Activated CD8-positive, alpha-beta memory T cell treated with anti-CD3 and anti-CD28 coated beads for 48 hours (primary cell): ENCODE results near the gene CEP57L1.
"Not testable (repeated sequence)": the region's sequence is repeated elsewhere in the genome, so short reads cannot be mapped to it uniquely, and the experiment has no call there.

ENCODE experiments used
- DNase-seq, 3 experiments: peaks; one replicate each; pipeline ENCODE4 v3.0.0-alpha.2; 2020; ENCODE audit warnings: low read depth in 2 of 3, low spot score in 2 of 3

Gene CEP57L1

GRCh38 chr6:109104512-109104911, 9.2 kb downstream of the CEP57L1 start:
- DNase-seq, result no peak

GRCh38 chr6:109105681-109106080, 10.4 kb downstream of the CEP57L1 start:
- DNase-seq, result no peak

DNA sequence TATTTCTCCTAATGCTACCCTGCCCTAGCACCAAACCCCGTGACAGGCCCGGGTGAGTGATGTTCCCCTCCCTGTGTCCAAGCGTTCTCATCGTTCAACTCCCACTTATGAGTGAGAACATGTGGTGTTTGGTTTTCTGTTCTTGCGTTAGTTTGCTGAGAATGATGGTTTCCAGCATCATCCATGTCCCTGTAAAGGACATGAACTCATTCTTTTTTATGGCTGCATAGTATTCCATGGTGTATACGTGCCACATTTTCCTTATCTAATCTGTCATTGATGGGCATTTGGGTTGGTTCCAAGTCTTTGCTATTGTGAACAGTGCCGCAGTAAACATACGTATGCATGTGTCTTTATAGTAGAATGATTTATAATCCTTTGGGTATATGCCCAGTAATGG, 14.4 kb downstream of the CEP57L1 start:
- DNase-seq, result not testable (repeated sequence)

DNA sequence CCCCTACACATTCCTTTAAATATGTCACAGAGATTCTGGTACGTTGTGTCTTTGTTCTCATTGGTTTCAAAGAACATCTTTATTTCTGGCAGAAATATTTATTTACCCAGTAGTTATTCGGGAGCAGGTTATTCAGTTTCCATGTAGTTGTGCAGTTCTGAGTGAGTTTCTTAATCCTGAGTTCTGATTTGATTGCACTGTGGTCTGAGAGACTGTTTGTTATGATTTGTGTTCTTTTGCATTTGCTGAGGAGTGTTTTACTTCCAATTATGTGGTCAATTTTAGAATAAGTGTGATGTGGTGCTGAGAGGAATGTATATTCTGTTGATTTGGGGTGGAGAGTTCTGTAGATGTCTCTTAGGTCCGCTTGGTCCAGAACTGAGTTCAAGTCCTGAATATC, 17.4 kb downstream of the CEP57L1 start:
- DNase-seq, result not testable (repeated sequence)

DNA sequence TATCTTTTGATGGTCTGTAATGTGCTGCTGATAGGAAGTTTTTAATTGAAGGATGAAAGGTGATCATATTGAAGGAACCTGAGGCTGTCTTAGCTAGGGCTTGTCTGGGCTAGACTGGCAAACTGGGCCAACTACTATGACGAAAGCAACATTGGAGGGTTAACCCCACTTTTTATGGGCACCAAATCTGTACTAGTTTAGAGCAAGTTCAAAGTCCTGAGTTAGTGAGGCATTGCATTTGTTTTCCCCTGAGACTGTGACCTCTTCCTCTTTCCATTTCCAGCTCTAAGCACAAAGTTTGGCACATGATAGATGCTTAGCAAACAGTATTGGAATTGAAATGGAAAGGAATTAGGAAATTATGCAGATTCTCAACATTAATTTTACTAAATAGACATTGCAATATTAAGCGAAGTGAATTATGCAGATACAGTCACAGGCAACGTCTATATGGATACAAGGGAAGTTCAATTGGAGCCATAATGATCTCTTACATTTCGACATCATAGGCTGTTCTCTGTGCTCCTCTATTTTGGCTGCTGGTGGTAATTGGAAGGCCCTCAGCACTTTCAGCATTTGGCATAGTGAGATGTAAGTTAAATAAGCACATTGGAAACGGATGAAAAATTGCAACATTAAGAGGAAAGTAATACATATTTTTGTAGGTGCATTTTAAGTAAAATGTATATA, 22.2 kb downstream of the CEP57L1 start:
- DNase-seq, result no peak

- no peak for DNase-seq
Measured at GRCh38 chr6:109118337-109118736, 23.0 kb downstream of the CEP57L1 start.

DNA sequence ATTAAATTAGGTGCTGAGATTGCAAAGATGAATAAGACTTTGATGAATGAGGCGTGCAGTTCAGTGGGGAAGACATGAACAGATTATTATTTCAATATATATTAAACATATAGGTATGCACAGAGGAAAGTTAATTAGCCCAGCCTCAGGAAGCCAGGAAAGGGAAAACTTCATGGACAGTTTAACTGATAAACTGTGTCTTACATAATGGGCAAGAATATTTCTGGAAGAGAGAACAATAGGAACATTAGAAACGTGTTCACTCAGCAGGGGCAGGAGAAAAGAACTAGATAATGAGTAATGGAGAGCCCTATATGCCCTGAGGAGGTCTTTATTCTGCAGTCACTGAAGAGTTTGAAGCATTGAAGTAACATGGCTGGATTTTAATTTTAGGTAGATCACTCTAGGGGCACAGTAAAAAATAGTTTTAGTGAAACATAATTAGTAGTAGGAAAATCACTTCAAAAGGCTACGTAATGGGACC, 23.6 kb downstream of the CEP57L1 start:
- no peak for DNase-seq

- DNase-seq, result no peak
Measured at GRCh38 chr6:109121411-109121810, 26.1 kb downstream of the CEP57L1 start.

- no peak for DNase-seq
Measured at GRCh38 chr6:109124219-109124618, 28.9 kb downstream of the CEP57L1 start.

- no peak for DNase-seq
Measured at GRCh38 chr6:109125504-109125903, 30.2 kb downstream of the CEP57L1 start.

DNA sequence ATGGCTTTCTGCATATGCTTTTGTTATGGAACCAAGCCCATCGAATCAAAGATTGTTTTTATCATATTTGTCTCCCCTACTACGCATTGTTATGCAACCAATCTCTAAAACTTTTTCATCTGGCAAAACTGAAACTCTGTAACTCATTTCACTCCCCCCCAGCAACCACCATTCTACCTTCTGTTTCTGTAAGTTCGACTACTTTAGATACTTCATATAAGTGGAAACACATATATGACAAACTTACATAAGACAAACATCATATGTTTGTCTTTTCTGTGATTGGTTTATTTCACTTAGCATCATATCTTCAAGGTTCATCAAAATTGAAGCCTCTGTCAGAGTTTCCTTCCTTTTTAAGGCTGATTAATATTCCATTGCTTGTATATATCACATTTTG, 34.8 kb downstream of the CEP57L1 start:
- no peak for DNase-seq

DNA sequence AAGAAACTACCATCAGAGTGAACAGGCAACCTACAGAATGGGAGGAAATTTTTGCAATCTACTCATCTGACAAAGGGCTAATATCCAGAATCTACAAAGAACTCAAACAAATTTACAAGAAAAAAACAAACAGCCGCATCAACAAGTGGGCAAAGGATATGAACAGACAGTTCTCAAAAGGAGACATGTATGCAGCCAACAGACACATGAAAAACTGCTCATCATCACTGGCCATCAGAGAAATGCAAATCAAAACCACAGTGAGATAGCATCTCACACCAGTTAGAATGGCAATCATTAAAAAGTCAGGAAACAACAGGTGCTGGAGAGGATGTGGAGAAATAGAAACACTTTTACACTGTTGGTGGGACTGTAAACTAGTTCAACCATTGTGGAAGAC, 40.3 kb downstream of the CEP57L1 start:
- DNase-seq, result not testable (repeated sequence)

- DNase-seq, result not testable (repeated sequence)
Measured at GRCh38 chr6:109136039-109136438, 40.7 kb downstream of the CEP57L1 start.

GRCh38 chr6:109136530-109136929, 41.2 kb downstream of the CEP57L1 start:
- DNase-seq, result not testable (repeated sequence)

DNA sequence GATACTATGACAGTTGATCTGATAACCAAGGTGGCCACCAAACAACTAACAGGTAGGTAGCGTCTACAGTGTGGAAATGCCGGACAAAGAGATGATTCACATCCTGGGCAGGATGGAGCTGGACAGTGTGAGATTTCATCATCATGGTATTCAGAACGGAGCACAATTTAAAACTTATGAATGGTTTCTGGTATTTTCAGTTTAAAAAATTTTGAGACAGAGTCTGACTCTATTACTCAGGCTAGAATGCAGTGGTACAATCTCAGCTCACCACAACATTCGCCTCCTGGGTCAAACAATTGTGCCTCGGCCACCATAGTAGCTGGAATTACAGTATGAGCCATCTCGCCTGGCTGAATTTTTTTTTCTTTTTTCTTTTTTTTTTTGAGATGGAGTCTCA, 43.8 kb downstream of the CEP57L1 start:
- no peak for DNase-seq

GRCh38 chr6:109142067-109142466, 46.8 kb downstream of the CEP57L1 start:
- DNase-seq, result not testable (repeated sequence)

DNA sequence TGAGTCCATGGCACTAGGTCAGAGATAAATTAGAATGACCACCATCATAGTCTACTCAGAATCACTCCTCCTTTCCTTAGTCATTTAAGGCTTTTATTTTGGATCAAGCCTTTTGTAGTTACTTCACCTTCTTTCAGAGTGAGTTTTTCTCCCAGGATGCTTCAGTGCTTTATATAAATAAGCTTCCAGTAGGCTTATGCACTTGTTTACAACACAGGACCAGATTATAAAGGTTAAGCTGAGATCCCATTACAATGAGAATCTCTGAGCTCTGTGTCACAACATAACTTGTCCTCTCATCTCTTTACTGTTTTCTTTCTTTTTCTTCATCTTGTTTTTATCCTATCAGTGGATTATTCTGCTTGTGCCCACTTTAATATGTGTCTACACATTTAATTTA, 47.9 kb downstream of the CEP57L1 start:
- DNase-seq, result no peak

- not testable (repeated sequence) for DNase-seq
Measured at GRCh38 chr6:109148251-109148650, 52.9 kb downstream of the CEP57L1 start.

DNA sequence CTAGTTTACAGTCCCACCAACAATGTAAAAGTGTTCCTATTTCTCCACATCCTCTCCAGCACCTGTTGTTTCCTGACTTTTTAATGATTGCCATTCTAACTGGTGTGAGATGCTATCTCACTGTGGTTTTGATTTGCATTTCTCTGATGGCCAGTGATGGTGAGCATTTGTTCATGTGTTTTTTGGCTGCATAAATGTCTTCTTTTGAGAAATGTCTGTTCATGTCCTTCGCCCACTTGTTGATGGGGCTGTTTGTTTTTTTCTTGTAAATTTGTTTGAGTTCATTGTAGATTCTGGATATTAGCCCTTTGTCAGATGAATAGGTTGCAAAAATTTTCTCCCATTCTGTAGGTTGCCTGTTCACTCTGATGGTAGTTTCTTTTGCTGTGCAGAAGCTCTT, 53.4 kb downstream of the CEP57L1 start:
- DNase-seq, result not testable (repeated sequence)

GRCh38 chr6:109153752-109154151, 58.4 kb downstream of the CEP57L1 start:
- no peak for DNase-seq

GRCh38 chr6:109164331-109164730, 69.0 kb downstream of the CEP57L1 start:
- no peak for DNase-seq

- DNase-seq, result no peak
Measured at GRCh38 chr6:109165392-109165974, 70.2 kb downstream of the CEP57L1 start.

- no peak for DNase-seq
Measured at GRCh38 chr6:109166673-109167072, 71.4 kb downstream of the CEP57L1 start.
